ENCODE measurements around the gene TSPEAR. TPM values are rescaled to one million over a fixed set of nuclear protein-coding genes. Genes with fewer than 3 reads are reported as not detected.
"Not testable (repeated sequence)": the region's sequence is repeated elsewhere in the genome, so short reads cannot be mapped to it uniquely, and the experiment has no call there.

The TSPEAR gene
- total RNA-seq, 1 experiment from 2014 or later: not detected

- DNase-seq; H2AFZ ChIP-seq (ENCODE audit: low read length); H3K36me3 ChIP-seq (ENCODE audit: insufficient read depth, low read length); H3K9me3 ChIP-seq (ENCODE audit: low read length); H3K9ac ChIP-seq (ENCODE audit: low read length); H3K9me2 ChIP-seq (replicated peaks; ENCODE audit: insufficient read depth, low read length); H4K20me1 ChIP-seq (ENCODE audit: insufficient read depth, low read depth, low read length); H3K4me1 ChIP-seq (ENCODE audit: low read length); H3K79me2 ChIP-seq (ENCODE audit: low read length); H3K4me2 ChIP-seq (ENCODE audit: low read depth, low read length, poor library complexity, severe bottlenecking); H3K4me3 ChIP-seq (ENCODE audit: low read length); H3K27ac ChIP-seq (ENCODE audit: low read length); H3K27me3 ChIP-seq (ENCODE audit: low read length): not testable (repeated sequence)
Observed at GRCh38 chr21:44638506-44639330, 72.7 kb downstream of the TSPEAR start.

DNA sequence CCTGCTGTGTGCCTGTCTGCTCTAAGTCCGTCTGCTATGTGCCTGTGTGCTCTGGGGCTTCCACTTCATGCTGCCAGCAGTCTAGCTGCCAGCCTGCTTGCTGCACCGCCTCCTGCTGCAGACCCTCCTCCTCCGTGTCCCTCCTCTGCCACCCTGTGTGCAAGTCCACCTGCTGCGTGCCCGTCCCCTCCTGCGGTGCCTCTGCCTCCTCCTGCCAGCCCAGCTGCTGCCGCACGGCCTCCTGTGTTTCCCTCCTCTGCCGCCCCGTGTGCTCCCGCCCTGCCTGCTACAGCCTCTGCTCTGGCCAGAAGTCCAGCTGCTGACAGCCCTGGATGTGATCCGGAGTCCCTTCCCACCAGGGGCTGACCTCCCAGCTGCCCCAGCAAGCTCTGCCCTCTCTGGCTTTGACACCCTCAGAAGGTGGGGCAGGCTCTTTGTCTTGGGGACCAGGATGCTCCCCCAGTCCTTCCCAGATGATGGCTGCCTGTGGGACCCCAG, 73.5 kb downstream of the TSPEAR start:
- H4K20me1 ChIP-seq (ENCODE audit: insufficient read depth, low read depth, low read length); H3K9me3 ChIP-seq (ENCODE audit: low read length); H3K36me3 ChIP-seq (ENCODE audit: insufficient read depth, low read length); H3K4me3 ChIP-seq (ENCODE audit: low read length); H3K4me2 ChIP-seq (ENCODE audit: low read depth, low read length, poor library complexity, severe bottlenecking); H3K4me1 ChIP-seq (ENCODE audit: low read length); H3K79me2 ChIP-seq (ENCODE audit: low read length); H3K9me2 ChIP-seq (replicated peaks; ENCODE audit: insufficient read depth, low read length); H3K27ac ChIP-seq (ENCODE audit: low read length); H2AFZ ChIP-seq (ENCODE audit: low read length); H3K27me3 ChIP-seq (ENCODE audit: low read length); DNase-seq; H3K9ac ChIP-seq (ENCODE audit: low read length): not testable (repeated sequence)

DNA sequence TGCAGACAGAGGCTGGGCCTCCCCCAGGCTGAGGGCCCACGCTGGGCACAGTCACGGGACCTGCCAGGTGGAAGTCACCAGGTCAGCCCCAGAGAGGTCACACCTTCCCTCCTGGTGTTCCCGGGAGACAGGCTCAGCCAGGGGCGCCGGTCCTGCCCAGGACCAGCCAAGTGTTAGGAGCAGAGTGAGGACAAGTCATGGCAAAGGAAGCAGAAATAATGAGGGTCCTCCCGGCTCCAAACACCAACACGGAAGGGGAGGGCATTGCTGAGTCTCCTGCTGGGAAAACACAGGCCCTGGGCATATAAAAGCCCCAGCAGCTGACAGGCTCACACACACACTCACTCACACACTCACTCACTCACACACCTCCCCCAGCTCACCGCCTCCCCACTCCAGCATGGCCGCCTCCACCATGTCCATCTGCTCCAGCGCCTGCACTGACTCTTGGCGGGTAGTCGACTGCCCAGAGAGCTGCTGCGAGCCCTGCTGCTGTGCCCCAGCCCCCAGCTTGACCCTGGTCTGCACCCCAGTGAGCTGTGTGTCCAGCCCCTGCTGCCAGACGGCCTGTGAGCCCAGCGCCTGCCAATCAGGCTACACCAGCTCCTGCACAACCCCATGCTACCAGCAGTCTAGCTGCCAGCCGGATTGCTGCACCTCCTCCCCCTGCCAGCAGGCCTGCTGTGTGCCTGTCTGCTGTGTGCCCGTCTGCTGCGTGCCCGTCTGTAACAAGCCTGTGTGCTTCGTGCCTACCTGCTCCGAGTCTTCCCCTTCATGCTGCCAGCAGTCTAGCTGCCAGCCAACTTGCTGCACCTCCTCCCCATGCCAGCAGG, 74.1 kb downstream of the TSPEAR start, which contains the start of gene KRTAP10-10:
Gene KRTAP10-10 (plus strand): TSS at position 339 of the 833 bp plus-strand sequence. CDS start 62 bp downstream, at position 401.
- H3K27me3 ChIP-seq (ENCODE audit: low read length): no peaks in the 10 kb centered on the region
- H3K9me3 ChIP-seq (ENCODE audit: low read length): no peaks in the 10 kb centered on the region
- no peak within 1 kb of the TSS for H3K4me2 ChIP-seq (ENCODE audit: low read depth, low read length, poor library complexity, severe bottlenecking)
- no peaks in the 10 kb centered on the region for H4K20me1 ChIP-seq (ENCODE audit: insufficient read depth, low read depth, low read length)
- no peak for DNase-seq
- H3K36me3 ChIP-seq (ENCODE audit: insufficient read depth, low read length): no peaks in the 10 kb centered on the region
- no peak within 1 kb of the TSS for H3K4me3 ChIP-seq (ENCODE audit: low read length)
- no peaks in the 10 kb centered on the region for H3K79me2 ChIP-seq (ENCODE audit: low read length)
- no peaks in the 10 kb centered on the region for H3K4me1 ChIP-seq (ENCODE audit: low read length)
- H3K9me2 ChIP-seq (replicated peaks; ENCODE audit: insufficient read depth, low read length): no peaks in the 10 kb centered on the region
- H2AFZ ChIP-seq (ENCODE audit: low read length): no peak within 1 kb of the TSS
- H3K9ac ChIP-seq (ENCODE audit: low read length): no peak within 1 kb of the TSS
- no peak within 1 kb of the TSS for H3K27ac ChIP-seq (ENCODE audit: low read length)

DNA sequence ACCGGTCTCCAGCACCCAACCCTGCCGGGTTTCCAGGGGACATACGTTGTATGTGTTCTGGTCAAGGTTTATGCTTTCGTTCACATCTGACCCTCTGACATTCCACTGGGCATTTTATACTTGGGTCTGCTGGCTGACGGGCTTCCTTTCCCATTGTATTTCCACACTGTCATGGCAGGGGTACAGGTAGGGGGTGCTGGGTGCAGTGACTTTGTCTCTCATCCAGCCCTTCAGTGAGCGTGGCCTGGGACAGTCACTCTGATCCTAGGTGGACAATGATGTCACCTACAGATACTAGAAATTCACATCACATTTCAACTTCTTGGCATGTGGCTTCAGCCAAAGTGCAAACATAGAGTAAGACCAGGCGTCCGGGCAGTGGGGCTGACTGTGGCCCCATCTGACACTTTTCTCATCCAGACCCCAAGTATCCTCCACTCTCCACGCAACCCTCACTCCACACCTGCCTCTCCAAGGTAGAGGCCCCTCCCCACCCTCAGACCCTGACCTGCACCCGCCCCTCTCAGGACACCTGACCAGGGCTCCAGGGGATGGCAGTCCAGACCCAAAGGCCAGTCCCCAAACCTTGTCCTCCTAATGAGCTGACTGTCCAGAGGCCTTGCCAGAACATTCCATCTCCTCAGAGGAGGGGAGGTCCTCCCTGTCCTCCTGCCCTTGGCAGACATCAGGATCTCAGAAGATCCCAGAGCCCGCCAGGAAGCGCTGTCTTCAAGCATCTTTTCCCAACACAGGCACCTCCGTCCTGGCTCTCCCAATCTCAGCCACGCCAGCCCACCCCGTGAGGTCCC, 75.0 kb downstream of the TSPEAR start:
- H2AFZ ChIP-seq (ENCODE audit: low read length): no peak overlapping the region
- H4K20me1 ChIP-seq (ENCODE audit: insufficient read depth, low read depth, low read length): no peaks in the 10 kb centered on the region
- no peaks in the 10 kb centered on the region for H3K4me1 ChIP-seq (ENCODE audit: low read length)
- H3K9me3 ChIP-seq (ENCODE audit: low read length): no peaks in the 10 kb centered on the region
- no peak for DNase-seq
- H3K27me3 ChIP-seq (ENCODE audit: low read length): no peaks in the 10 kb centered on the region
- no peak overlapping the region for H3K9ac ChIP-seq (ENCODE audit: low read length)
- H3K36me3 ChIP-seq (ENCODE audit: insufficient read depth, low read length): no peaks in the 10 kb centered on the region
- H3K4me2 ChIP-seq (ENCODE audit: low read depth, low read length, poor library complexity, severe bottlenecking): no peak overlapping the region
- no peak overlapping the region for H3K27ac ChIP-seq (ENCODE audit: low read length)
- H3K79me2 ChIP-seq (ENCODE audit: low read length): no peaks in the 10 kb centered on the region
- no peaks in the 10 kb centered on the region for H3K9me2 ChIP-seq (replicated peaks; ENCODE audit: insufficient read depth, low read length)
- H3K4me3 ChIP-seq (ENCODE audit: low read length): no peak overlapping the region

DNA sequence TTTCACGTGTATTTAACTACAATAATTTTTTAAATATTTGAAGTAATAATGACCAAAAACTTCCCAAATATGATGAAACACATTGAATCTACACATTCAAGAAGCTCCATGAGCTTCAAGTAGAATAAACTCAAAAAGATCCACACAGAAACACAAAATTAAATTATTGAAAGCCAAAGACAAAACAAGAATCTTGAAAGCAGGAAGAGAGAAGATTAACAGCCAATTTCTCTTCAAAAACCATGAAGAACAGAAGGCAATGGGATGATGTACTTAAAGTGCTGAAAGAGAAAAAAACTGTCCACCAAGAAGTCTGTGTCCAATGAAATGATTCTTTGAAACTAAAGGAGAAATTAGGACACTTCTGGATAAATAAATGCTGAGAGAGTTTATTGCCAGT, 79.3 kb downstream of the TSPEAR start:
- no peaks in the 10 kb centered on the region for H3K9me2 ChIP-seq (replicated peaks; ENCODE audit: insufficient read depth, low read length)
- H3K4me2 ChIP-seq (ENCODE audit: low read depth, low read length, poor library complexity, severe bottlenecking): no peak overlapping the region
- H2AFZ ChIP-seq (ENCODE audit: low read length): no peak overlapping the region
- H3K4me1 ChIP-seq (ENCODE audit: low read length): no peaks in the 10 kb centered on the region
- DNase-seq: no peak
- no peaks in the 10 kb centered on the region for H3K79me2 ChIP-seq (ENCODE audit: low read length)
- H3K27me3 ChIP-seq (ENCODE audit: low read length): no peaks in the 10 kb centered on the region
- peaks cover 12% of the 10 kb centered on the region for H3K9me3 ChIP-seq (ENCODE audit: low read length)
- no peak overlapping the region for H3K4me3 ChIP-seq (ENCODE audit: low read length)
- no peak overlapping the region for H3K27ac ChIP-seq (ENCODE audit: low read length)
- H3K36me3 ChIP-seq (ENCODE audit: insufficient read depth, low read length): 0 out of 2 replicates have a peak, but pooled peaks cover 3% of the 10 kb centered on the region
- no peak overlapping the region for H3K9ac ChIP-seq (ENCODE audit: low read length)
- no peaks in the 10 kb centered on the region for H4K20me1 ChIP-seq (ENCODE audit: insufficient read depth, low read depth, low read length)

GRCh38 chr21:44630440-44630839, 80.9 kb downstream of the TSPEAR start:
- Histone ChIP-seq H3K9me2 (replicated peaks; ENCODE audit: insufficient read depth, low read length) (no peaks in the 10 kb centered on the region), H3K4me2 (ENCODE audit: low read depth, low read length, poor library complexity, severe bottlenecking) (no peak overlapping the region), H3K4me3 (ENCODE audit: low read length) (no peak overlapping the region), H3K9ac (ENCODE audit: low read length) (no peak overlapping the region), H3K36me3 (ENCODE audit: insufficient read depth, low read length) (0 out of 2 replicates have a peak, but pooled peaks cover 3% of the 10 kb centered on the region), H3K9me3 (ENCODE audit: low read length) (peaks cover 12% of the 10 kb centered on the region), H3K27ac (ENCODE audit: low read length) (no peak overlapping the region), H4K20me1 (ENCODE audit: insufficient read depth, low read depth, low read length) (no peaks in the 10 kb centered on the region), H3K79me2 (ENCODE audit: low read length) (no peaks in the 10 kb centered on the region), H2AFZ (ENCODE audit: low read length) (peak overlapping the region; percentile 43; the same call in 1 of the 2 replicates), H3K4me1 (ENCODE audit: low read length) (no peaks in the 10 kb centered on the region), H3K27me3 (ENCODE audit: low read length) (no peaks in the 10 kb centered on the region)
- peak; percentile 49 for DNase-seq

DNA sequence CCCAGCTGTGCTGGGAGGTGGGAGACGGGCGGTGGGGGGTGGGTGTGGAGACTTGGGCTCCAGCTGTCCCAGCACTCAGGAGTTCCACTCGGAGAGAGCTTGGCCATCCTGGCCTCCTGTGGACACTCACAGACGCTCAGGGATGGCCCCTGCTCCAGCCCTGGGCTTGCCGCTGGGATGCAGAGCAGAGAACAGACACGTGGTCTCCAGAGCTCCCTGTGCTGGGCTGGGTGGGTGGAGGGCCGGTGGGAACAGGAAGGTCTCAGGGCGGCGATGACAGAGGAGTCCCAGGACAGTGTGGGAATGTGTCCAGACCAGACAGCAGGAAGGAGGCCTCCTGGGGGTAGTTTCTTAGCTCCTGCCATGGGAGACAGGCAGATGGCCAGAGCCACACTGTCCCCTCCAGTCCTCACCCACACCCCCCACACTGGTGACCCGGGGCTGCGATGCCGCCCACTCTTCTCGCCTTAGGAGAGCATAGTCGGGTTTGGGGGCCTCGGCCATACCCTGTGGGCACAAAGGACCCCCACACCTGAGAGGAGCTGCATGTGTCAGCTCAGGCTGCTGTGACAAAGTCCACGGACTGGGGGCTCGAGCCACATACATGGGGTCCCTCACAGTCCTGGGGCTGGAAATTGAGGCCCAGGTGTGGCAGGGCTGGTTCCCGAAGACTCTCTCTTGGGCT, 82.5 kb downstream of the TSPEAR start:
- H3K9me2 ChIP-seq (replicated peaks; ENCODE audit: insufficient read depth, low read length): no peaks in the 10 kb centered on the region
- H4K20me1 ChIP-seq (ENCODE audit: insufficient read depth, low read depth, low read length): no peaks in the 10 kb centered on the region
- no peak overlapping the region for H3K27ac ChIP-seq (ENCODE audit: low read length)
- no peak overlapping the region for H2AFZ ChIP-seq (ENCODE audit: low read length)
- no peaks in the 10 kb centered on the region for H3K27me3 ChIP-seq (ENCODE audit: low read length)
- H3K4me2 ChIP-seq (ENCODE audit: low read depth, low read length, poor library complexity, severe bottlenecking): no peak overlapping the region
- H3K79me2 ChIP-seq (ENCODE audit: low read length): no peaks in the 10 kb centered on the region
- H3K9me3 ChIP-seq (ENCODE audit: low read length): peaks cover 12% of the 10 kb centered on the region
- DNase-seq: no peak
- H3K4me1 ChIP-seq (ENCODE audit: low read length): no peaks in the 10 kb centered on the region
- H3K36me3 ChIP-seq (ENCODE audit: insufficient read depth, low read length): 0 out of 2 replicates have a peak, but pooled peaks cover 3% of the 10 kb centered on the region
- no peak overlapping the region for H3K9ac ChIP-seq (ENCODE audit: low read length)
- no peak overlapping the region for H3K4me3 ChIP-seq (ENCODE audit: low read length)
